ENCODE data around the gene MAP3K15.

DNA sequence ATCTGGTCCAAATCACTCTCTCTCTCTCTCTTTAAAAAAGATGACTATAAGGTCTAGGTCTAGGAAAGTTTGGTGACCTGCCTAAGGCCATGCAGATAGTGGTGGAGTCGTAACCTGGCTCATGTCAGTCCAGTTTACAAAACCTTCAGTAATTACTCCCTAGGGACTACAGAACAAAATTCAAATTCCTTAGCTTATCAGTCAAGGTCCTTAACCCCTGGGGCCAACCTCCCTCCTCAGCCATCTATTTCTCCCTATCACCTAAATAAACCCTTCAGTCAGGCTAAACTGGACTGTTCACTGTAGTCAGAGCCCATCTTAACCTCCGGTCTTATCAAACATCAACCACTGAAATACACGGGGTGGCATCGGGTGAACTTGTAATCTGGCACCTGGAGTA, 68.9 kb downstream of the MAP3K15 start:
- TF ChIP-seq, protein P1, sequence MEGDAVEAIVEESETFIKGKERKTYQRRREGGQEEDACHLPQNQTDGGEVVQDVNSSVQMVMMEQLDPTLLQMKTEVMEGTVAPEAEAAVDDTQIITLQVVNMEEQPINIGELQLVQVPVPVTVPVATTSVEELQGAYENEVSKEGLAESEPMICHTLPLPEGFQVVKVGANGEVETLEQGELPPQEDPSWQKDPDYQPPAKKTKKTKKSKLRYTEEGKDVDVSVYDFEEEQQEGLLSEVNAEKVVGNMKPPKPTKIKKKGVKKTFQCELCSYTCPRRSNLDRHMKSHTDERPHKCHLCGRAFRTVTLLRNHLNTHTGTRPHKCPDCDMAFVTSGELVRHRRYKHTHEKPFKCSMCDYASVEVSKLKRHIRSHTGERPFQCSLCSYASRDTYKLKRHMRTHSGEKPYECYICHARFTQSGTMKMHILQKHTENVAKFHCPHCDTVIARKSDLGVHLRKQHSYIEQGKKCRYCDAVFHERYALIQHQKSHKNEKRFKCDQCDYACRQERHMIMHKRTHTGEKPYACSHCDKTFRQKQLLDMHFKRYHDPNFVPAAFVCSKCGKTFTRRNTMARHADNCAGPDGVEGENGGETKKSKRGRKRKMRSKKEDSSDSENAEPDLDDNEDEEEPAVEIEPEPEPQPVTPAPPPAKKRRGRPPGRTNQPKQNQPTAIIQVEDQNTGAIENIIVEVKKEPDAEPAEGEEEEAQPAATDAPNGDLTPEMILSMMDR (IDR thresholded peaks at IDR 0.05) = no peak
- no peak for TF ChIP-seq POLR2A (IDR thresholded peaks at IDR 0.05)
